LoVo (cell line): ENCODE data around the gene GSG1L.
"Not testable (repeated sequence)": the region's sequence is repeated elsewhere in the genome, so short reads cannot be mapped to it uniquely, and the experiment has no call there.

Experiments used
- DNase-seq: peaks from one replicate; pipeline ENCODE4 v3.0.0-alpha.2; 2016; ENCODE audit warnings: low spot score

GSG1L gene

DNA sequence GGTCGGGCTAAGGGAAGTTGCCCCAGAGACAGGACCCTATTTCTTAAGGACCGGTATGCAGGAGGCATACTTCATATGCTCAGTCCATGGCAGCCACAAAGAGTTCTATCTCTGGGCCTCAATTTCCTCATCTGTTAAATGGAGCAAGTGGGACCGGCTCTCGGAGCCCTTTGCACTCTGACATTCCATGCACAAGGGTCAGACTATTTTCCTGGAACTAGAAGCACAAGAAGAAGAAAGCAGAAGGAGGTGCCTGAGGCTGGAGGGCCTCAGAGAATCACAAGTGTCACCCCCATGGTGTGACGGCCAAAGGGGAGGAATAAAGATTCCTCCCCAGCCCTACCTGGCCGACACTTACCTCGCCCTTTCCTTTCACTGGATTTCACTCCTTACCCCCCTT, 115.8 kb downstream of the GSG1L start:
- no peak for DNase-seq

DNA sequence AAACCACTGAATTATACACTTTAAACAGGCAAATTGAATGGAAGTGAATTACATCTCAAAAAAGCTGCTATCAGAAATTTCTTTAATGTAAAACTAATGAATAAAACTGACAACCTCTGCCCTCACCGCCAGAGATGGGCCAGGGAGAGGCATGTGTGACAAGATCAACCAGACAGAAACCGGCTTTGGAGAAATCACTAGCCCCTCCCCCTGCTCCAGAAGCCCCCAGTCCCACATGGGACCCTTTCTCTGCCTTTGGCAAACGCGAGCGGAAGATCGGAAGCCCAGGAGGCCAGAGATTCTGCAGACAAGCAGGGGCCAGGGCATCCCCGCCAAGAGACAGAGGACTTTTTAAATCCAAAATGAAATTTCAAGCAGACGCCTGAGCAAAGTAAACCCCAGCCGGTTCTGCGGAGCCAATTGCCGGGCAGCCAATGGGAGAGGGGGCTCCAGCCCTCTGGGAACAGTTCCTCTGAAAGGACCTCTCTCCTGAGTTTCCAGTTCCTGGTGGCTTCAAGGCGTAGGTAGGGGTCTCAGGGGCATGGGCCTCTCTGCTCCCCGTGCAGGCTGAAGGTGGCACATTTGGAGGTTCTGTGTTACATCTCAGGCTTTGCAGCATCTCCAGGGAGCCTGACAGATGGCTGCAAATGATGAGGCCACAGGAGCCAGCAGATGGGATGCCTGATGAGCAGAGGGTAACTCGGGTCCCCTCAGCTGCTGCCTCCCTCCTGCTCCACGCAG, 118.1 kb downstream of the GSG1L start:
- no peak for DNase-seq

DNA sequence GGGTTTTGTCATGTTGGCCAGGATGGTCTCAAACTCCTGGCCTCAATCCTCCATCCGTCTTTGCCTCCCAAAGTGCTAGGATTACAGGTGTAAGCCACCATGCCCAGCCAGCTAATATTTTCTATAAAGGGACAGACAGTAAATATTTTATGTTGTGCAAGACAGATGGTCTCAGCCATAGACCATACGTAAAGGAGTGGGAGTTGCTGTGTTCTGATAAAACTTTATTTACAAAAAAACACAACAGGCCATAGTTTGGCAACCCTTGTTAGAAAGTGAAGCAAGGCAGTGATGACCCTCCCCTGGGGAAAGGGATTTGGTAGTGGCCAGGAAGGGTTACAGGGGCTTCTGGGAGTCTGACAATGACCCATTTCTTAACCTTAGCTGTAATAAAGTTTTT, 119.7 kb downstream of the GSG1L start:
- DNase-seq, result no peak

DNA sequence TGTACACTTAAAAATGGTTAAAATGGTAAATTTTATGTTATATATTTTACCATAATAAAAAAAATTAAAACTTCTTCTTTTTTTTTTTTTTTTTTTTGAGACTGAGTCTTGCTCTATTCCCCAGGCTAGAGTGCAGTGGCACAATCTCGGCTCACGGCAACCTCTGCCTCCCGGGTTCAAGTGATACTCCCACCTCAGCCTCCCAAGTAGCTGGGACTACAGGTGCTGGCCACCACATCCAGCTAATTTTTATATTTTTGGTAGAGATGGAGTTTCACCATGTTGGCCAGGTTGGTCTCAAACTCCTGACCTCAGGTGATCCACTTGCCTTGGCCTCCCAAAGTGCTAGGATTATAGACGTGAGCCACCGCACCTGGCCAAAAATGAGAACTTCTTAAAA, 121.4 kb downstream of the GSG1L start:
- not testable (repeated sequence) for DNase-seq

DNA sequence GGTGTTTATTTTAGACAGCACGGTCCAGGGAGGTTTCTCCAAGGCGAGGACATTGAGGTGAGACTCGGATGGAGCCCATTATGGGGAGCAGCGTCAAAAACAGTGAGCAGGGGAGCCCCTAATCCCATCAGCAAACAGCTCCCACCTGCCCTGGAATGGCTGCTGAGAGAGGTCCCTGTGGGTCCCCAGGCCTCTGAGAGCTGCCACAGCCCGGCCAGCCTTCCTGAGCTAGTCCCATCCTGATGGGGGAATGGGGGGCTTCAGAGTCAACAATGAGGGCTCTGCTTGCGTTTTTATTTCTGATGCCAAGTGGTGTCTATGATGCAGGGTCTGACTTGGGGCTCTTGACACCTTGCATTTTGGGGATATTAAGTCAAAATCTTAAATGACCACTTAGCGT, 128.4 kb downstream of the GSG1L start:
- no peak for DNase-seq

DNA sequence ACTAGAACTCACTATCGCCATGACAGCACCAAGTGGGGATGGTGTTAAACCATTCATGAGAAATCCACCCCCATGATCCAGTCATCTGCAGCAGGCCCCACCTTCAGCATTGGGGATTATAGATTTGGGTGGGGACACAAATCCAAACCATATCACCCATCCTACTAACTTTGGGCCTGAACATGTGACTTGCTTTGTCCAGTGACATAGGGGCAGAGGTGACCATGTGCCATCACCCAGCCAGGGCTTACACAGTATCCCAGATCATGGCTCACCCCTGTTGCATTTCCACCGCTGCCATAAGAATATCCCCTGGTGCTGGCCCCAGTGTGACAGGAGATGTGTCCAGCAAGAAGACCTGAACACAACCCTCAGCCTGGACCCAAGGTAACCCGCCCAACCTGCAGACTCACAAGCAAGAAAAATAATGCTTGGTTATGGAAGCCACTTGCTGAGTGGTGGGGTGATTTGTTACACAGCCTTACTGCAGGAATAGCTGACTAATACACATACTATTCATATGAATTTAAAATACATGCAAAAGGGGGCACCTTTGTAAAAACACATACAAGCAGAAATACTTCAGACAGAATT, 130.9 kb downstream of the GSG1L start:
- DNase-seq, result no peak

DNA sequence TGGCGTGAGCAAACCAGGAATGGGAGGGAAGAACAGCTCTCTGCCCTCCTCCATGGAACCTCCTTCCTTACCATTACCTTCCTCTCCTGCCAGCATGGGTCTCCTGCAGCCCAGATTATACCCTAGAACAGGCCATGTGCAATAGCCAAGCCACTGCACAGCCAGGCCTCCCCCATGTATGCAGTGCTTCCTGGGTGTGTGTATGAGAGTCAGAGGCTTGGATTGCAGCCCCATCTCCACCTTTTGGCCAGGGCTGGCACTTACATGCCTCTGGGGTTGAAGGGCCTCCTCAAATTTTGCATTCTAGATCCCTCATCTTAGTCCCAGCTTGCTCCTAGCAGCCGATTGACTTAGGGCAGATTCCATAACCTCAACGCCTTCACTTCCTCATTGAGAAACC, 133.7 kb downstream of the GSG1L start:
- DNase-seq, result no peak

DNA sequence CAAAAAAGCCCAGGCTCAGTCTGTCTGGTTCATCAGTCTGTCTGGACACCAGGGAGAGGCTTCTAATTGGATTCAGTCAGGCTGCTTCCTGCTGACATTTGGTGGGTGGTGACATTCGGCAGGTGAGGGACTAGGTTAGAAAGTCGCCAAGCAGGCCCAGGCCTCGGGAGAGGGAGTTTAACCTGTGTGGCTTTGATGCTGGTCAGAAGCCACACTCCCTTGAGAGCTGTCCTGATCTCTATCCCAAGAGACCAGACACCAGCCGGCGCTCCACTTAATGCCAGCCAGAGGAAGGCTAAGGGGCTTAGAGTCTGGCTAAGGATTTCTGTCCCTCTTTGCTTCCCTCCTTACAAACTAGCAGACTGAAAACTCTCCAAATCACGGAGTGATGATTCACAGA, 135.0 kb downstream of the GSG1L start:
- DNase-seq, result no peak

DNA sequence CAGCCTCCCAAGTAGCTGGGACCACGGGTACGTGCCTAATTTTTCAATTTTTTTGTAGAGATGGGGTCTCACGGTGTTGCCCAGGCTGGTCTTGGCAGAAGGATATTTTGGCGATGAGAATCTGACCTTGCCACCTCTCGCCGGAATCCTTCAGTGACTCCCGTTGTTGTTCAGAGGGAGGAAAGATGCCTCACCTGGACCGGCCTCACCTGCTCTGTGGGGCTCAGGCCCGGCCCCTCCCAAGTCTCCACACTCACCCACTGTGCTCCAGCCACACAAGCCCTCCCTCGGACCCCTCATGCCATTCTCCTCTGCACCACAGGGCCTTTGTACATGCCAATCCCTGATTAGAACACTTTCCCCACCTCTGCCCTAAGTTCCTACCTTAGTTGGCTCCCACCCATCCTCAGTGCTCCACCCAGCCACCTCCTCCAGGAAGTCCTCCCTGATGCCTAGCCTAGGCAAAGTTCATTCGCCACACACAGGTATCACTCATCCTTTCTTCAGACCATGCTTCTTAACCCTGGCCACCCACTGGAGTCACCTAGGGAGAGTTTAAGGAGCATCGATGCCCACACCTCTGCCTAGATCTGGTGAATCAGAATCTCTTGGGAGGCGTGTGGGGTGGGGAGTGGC, 136.1 kb downstream of the GSG1L start:
- no peak for DNase-seq

DNA sequence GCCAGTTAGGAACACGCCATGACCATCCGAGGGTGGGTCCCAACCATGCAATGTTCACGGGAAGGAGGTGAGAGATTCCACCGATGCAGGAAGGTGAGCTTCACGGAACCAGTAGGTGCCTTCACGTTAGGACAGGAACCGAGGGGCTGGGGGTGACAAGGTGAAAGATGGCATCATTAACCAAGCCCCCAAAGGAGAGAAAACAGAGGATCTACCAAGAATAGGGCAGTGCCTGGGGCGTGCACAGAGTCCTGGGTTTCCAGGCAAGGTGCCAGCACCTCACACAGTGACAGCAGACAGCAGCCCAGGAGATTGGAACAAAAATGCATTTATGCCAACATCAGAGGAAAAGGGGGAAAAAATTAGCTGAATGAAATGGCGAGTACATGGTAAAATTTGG, 137.9 kb downstream of the GSG1L start:
- DNase-seq, result no peak

DNA sequence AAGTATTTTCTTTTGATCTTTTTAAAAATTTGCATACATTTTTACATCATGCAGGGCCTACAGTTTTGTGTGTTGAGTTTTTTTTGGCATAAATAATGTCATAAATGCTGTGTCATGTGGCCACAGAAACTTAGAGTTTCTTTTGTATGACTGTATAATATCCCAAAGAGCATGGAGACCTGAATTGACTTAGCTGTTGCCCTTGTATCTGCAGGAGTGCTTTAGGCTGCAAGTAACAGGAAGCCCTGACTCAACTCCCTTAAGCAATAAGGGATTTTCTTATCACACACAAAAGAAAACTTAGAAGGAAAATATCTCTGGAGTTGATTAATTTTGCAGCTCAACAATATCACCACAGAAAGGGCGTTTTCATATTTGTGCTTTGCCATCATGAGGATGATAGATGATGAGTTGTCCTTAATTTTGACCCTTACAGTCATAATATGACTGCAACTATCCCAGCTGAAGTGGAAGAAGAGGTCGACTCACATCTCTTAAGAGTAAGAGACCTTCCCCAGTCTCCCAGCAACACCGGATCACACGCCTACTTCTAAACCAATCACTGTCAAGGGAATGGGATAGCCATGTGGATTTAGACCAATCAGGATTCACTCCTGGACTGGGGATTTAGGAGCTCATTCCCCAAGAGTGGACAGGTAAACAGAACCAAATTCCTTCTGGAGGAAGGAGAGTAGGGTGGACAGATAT, 138.9 kb downstream of the GSG1L start:
- DNase-seq, result no peak

DNA sequence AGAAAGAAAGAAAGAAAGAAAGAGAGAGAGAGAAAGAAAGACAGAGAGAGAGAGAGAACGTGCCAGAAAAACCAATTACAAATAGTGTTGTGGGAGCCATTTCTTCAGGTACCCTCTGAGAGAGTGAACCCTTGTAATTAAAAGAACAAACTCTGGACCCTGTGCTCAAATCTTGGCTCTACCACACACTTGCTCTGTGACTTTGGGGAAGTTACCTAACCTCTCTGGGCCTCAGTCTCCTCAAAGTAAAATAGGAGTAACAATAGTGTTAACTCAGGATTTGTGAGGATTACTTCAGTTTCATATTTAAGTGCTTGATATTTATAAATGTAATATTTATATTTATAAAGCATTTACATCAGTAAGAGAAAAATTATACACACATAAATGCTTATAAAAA, 139.8 kb downstream of the GSG1L start:
- DNase-seq, result no peak

DNA sequence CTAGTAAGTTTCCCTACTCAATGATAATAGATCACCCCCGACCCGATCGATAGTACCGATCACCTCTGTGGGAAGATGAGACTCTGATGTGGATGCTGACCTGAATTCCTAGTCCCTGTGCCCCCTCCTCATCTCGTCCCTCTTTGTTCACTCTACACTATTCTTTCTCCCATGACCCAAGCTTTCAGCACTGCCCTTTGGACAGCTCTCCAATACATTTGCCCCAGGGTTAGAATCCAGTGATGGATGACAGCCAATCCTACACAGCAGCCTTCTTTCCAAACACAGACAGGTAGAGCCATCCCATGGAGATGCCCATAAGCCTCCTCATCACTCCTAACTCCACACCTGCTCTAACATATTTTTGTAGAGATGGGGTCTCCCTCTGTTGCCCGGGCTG, 141.1 kb downstream of the GSG1L start:
- DNase-seq, result no peak

DNA sequence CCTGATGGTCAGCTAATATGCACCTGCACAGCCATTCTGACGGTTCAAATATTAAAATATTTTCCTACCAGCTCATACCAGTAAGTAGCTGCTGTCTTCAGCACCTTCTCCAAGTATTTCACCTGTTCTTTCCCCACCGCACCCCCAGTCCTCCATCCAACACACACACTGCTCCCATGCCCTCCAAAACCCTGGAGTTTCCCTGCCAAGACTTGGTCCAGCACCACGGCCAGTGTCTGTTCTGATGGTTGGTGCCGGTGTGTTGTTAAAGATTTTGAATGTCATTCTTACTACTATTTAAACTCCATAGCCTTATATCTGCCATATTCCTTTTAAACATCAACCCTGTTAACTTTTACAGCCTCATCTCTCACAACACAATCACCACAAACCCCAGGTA, 142.4 kb downstream of the GSG1L start:
- DNase-seq, result no peak

DNA sequence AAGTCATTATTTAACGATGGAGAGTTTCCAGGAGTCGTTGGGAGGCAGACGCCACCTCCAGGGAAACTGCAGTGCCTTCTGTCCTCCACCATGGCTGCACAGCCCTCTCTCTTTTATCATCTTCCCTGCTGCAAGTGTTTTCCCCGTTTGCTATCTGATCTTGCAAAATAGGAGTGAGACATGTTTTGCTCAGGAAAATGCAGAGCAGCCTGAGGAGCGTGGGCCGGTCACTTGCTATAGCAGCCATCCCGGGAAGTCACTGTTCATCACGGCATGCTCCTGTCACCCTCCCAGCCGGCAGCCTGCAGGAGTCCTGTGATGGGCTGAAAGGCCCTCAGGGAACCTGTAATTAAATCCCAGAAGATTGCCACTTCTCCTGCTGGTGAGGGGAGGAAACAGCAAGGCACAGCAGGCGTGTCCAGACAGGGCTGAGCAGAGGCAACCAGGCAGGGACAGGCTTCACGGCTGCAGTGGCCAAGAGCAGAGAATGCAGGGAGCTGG, 143.1 kb downstream of the GSG1L start:
- no peak for DNase-seq

DNA sequence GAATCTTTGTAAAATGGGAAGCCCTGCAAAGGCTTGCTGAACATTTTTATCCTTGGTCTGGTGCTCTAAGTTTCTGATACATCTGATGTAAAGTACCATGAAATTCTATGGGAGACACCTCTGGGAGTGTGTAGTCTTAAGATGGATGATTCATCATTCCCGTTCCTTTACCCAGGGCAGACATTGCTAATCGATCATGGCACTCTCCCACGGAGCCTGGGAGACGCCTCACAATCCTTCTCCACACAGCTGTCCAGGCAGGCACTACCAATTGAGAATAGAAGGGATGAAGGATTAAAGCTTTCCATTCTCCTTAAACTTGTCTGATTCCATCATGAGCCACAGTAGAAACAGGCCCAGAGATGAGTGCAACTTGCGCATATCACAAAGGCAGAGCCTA, 144.8 kb downstream of the GSG1L start:
- DNase-seq, result no peak

DNA sequence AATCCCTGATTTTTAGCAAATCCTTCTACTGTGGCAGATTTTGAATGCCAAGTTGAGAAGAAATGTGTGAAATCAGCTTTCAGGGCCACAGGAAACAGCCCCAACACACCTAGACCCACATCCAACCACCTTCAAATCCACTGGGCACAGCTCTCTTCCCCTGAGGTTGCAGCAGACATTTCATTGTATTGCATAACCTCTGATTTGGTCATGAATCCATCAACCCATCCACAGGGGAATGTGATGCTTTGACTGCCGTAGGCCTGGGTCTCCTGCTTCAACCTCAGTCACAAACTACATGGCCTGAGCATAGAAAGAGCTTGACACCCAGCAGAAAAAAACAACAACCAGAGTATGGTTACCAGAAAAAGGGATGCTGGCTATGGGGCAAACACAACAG, 145.6 kb downstream of the GSG1L start:
- DNase-seq, result no peak

DNA sequence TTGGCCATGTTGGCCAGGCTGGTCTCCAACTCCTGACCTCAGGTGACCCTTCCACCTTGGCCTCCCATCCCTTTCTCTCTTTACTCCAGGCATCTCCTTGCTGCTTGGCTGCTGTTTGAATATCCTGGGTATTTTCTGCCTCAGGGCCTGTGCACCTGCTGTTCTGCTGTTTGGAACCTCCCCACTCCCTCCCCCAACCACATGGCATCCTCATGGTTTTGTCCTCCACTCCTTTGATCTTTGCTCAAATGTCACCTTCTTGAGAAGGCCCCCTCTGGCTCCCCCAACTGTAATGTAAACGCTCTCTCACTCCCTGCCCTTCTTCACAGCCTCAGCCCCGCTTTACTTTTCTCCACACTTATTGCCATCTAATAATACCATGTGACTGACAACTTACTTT, 152.0 kb downstream of the GSG1L start:
- DNase-seq, result no peak

DNA sequence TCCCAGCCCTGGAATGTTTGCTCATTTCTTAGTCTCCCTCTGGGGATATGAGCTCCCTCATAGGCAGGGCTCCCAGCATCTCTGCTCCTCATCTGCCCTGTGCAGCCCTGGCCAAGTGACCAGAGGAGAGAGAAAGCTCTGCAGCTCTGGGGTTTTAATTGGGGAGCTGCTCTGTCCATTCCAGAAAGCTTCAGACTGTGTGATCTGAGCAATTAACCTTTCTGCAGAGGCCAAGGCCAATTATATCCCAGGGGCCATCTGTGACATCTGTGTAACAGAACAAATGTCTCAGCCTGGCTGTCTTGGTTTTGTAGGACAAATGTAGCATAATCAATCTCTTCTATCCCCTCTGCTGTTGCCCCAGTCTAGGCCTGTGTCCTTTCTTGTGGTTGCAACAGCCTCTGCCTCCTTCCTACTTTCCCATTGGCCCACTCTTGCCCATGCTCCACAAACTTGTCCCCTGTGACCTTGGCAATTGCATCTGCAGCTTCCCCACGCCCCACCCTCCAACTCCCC, 156.0 kb downstream of the GSG1L start:
- DNase-seq, result no peak

DNA sequence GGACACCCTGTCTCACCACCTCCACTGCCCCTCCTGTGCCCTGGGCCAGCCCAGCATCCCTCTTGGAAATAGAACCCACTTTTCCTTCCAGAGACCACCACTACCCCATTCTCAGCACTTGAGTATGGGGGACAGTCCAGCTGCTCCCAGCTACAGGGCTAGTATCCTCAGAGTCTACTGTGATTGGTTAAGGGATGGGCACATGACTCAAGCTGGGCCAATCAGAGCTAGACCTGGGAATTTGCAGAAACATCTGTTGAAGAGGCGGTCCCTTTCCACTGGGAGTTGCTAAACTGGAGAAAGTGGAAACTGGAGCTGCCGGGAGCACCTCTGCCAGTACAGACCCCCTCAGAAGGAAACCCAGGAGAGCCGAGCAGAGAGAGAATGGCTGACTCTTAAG, 156.6 kb downstream of the GSG1L start:
- no peak for DNase-seq

DNA sequence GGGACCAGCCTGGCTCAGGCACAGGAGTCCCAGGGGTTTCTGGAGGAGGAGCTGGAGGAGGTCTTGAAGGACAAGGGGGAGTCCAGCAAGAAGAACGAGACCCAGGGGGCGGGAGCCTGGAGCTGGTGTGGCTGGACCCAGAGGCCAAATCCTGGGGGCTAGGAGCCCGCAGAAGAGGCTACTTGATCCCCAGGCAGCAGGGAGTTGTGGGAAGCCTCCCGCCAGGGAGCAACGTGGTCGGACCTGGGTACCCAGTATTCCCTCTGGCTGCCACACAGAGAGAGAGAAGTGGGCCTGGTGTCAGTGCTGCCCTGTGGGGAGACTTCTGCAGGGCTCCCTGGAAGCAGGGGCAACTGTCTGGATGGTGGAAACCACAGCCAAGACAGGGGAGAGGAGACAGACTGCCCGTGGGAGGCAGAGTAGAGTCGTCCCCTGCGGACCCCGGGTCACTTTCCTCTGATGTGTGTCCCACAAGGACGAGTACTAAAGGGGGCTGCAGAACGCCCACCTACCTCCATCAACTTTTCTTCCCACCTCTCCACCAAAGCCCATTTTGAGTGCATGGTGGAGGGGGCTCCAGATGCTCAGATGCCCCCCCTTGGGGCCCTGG, 160.4 kb downstream of the GSG1L start:
- DNase-seq, result no peak

DNA sequence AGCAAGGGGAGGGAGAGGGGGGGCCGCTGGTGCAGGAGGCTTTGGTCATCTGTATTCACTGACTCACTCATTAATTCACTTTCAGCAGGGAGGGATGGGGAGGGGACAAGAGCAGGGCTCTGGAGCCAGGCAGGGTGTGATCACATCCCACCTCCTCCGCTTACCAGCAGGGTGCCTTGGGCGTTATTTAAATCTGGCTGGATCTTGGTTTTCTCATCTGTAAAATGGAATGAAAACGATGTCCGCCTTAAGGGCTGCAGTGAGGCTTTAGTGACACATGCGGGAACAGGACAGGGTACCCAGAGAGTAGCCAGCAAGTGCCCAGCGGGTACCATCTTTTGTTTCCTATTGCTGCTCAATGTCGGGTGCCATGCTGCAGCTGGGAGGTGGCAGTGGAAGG, 161.0 kb downstream of the GSG1L start:
- no peak for DNase-seq
